OCI-LY3 (cell line): ENCODE results near the gene NIPAL3.
"Not testable (repeated sequence)": the region's sequence is repeated elsewhere in the genome, so short reads cannot be mapped to it uniquely, and the experiment has no call there.

Experiments
- CTCF ChIP-seq: fragments of 200-600, 300-600 bp; sonication (generic); IDR thresholded peaks from 2 replicates; pipeline ENCODE4 v1.5.1; 2014; ENCODE audit warnings: antibody characterized with exemption, low read length, low read depth
- EZH2phosphoT487 ChIP-seq: fragments of 200-600 bp; shearing (Covaris generic); IDR thresholded peaks from 2 replicates; pipeline ENCODE4 v1.6.1; 2018; ENCODE audit warnings: antibody characterized with exemption, mixed run types, low read depth

- TF ChIP-seq CTCF, EZH2phosphoT487: not testable (repeated sequence)
These were observed 46.5 kb downstream of the NIPAL3 start for GRCh38 chr1:24462128-24462527.
